ENCODE results near the gene ASB13. TPM values are rescaled to one million over a fixed set of nuclear protein-coding genes. Genes with fewer than 3 reads are reported as not detected.

Gene ASB13
- total and polyA plus RNA-seq, 2 experiments from 2014 or later = 11.6 to 20.2 TPM

DNA sequence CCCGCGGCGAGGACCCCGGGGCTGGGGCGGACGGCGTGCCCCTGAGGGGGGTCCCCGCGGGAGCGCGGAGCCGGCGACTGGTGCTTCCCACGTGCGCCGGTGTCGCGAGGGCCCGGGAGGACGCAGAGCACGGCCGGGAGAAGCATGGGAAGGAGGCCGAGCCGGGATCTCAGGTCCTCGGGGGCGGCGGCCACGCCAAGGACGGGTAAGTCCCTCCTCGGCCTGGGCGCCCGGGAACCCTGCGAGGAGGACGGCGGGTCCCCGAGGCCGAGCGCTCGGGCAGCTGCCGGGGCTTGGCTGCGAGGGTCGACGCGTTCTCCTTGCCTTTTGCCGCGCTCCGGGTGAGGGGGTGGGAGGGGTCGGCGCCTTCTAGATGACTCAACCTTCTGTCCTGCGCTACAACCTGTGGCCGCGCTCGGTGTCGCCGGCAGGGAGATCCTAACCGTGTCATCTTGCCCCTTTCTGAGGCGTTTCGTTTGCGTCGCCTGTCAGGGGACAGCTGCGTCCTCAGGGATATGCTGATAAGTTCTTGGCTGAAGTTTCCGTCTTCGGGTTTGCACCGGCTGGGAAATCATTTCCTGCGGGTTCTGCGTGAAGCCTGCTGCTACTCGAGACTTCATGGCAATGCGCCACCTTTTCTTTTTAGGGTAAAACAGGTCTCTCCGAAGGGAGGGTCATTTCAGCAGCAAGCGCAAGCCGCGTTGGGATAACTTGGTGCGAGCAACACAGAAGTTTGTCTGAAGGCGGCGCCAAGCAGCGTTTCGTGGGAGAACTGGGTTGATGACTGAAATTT is 18.8 kb upstream of the ASB13 start:
- peak; percentile 65 for ATAC-seq
- Histone ChIP-seq H3K79me2 (replicated peaks; ENCODE audit: insufficient read depth) (peaks cover 49% of the 10 kb centered on the region), H3K9me2 (ENCODE audit: insufficient read depth) (peaks cover 6% of the 10 kb centered on the region), H3K4me2 (peak overlapping the region; percentile 89), H3K36me3 (ENCODE audit: insufficient read depth) (no peaks in the 10 kb centered on the region), H3K27ac (ENCODE audit: low read depth) (no peak overlapping the region), H2AFZ (peak overlapping the region; percentile 61; the same call in 1 of the 2 replicates), H3K27me3 (ENCODE audit: insufficient read depth) (peaks cover 20% of the 10 kb centered on the region), H3K4me3 (peak overlapping the region; percentile 57), H3F3A (replicated peaks; ENCODE audit: low read depth) (0 out of 2 replicates have a peak, but pooled peaks cover 6% of the 10 kb centered on the region), H3K4me1 (ENCODE audit: insufficient read depth) (peaks cover 9% of the 10 kb centered on the region; the same call in 1 of the 2 replicates), H4K20me1 (replicated peaks; ENCODE audit: insufficient read depth) (peaks cover 34% of the 10 kb centered on the region)
- Mint-ChIP-seq H3K36me3 (ENCODE audit: low read depth) (peaks cover 5% of the 10 kb centered on the region; the same call in 1 of the 3 replicates), H3K4me1 (peaks cover 15% of the 10 kb centered on the region), H3K27me3 (ENCODE audit: insufficient read depth, low read depth, poor library complexity) (peaks cover 12% of the 10 kb centered on the region), H3K4me3 (peak overlapping the region; percentile 99), H3K9me3 (peaks cover 5% of the 10 kb centered on the region; the same call in 2 of the 3 replicates), H3K27ac (peak overlapping the region; percentile 96)
- TF ChIP-seq CREB1 (CRISPR knock-in tag; IDR thresholded peaks at IDR 0.05; ENCODE audit: low read depth) = 0 out of 2 replicates have a peak, but pooled peaks have one; percentile 19
- no peak for TF ChIP-seq NANOG (IDR thresholded peaks at IDR 0.05; ENCODE audit: borderline replicate concordance)
- no peak for TF ChIP-seq POLR2AphosphoS5 (IDR thresholded peaks at IDR 0.05; ENCODE audit: low read depth)
- TF ChIP-seq EZH2 (IDR thresholded peaks at IDR 0.05; ENCODE audit: low read depth, unreplicated experiment) = no peak
- no peak for TF ChIP-seq ZNF331 (CRISPR knock-in tag; IDR thresholded peaks at IDR 0.05; ENCODE audit: low read depth)
- no peak for TF ChIP-seq JUNB (IDR thresholded peaks at IDR 0.05; ENCODE audit: unreplicated experiment)
- TF ChIP-seq, protein P1, sequence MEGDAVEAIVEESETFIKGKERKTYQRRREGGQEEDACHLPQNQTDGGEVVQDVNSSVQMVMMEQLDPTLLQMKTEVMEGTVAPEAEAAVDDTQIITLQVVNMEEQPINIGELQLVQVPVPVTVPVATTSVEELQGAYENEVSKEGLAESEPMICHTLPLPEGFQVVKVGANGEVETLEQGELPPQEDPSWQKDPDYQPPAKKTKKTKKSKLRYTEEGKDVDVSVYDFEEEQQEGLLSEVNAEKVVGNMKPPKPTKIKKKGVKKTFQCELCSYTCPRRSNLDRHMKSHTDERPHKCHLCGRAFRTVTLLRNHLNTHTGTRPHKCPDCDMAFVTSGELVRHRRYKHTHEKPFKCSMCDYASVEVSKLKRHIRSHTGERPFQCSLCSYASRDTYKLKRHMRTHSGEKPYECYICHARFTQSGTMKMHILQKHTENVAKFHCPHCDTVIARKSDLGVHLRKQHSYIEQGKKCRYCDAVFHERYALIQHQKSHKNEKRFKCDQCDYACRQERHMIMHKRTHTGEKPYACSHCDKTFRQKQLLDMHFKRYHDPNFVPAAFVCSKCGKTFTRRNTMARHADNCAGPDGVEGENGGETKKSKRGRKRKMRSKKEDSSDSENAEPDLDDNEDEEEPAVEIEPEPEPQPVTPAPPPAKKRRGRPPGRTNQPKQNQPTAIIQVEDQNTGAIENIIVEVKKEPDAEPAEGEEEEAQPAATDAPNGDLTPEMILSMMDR (conservative IDR thresholded peaks at IDR 0.05; ENCODE audit: low read depth in 2 of 2) = peak; percentile 51 to 66
- TF ChIP-seq ZNF114 (CRISPR knock-in tag; IDR thresholded peaks at IDR 0.05) = no peak
- no peak for TF ChIP-seq EZH2phosphoT487 (IDR thresholded peaks at IDR 0.05; ENCODE audit: unreplicated experiment)
- TF ChIP-seq, protein P2, sequence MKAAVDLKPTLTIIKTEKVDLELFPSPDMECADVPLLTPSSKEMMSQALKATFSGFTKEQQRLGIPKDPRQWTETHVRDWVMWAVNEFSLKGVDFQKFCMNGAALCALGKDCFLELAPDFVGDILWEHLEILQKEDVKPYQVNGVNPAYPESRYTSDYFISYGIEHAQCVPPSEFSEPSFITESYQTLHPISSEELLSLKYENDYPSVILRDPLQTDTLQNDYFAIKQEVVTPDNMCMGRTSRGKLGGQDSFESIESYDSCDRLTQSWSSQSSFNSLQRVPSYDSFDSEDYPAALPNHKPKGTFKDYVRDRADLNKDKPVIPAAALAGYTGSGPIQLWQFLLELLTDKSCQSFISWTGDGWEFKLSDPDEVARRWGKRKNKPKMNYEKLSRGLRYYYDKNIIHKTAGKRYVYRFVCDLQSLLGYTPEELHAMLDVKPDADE (IDR thresholded peaks at IDR 0.05) = no peak
- no peak for TF ChIP-seq STAT1 (IDR thresholded peaks at IDR 0.05; ENCODE audit: unreplicated experiment)
- TF ChIP-seq, protein P3, sequence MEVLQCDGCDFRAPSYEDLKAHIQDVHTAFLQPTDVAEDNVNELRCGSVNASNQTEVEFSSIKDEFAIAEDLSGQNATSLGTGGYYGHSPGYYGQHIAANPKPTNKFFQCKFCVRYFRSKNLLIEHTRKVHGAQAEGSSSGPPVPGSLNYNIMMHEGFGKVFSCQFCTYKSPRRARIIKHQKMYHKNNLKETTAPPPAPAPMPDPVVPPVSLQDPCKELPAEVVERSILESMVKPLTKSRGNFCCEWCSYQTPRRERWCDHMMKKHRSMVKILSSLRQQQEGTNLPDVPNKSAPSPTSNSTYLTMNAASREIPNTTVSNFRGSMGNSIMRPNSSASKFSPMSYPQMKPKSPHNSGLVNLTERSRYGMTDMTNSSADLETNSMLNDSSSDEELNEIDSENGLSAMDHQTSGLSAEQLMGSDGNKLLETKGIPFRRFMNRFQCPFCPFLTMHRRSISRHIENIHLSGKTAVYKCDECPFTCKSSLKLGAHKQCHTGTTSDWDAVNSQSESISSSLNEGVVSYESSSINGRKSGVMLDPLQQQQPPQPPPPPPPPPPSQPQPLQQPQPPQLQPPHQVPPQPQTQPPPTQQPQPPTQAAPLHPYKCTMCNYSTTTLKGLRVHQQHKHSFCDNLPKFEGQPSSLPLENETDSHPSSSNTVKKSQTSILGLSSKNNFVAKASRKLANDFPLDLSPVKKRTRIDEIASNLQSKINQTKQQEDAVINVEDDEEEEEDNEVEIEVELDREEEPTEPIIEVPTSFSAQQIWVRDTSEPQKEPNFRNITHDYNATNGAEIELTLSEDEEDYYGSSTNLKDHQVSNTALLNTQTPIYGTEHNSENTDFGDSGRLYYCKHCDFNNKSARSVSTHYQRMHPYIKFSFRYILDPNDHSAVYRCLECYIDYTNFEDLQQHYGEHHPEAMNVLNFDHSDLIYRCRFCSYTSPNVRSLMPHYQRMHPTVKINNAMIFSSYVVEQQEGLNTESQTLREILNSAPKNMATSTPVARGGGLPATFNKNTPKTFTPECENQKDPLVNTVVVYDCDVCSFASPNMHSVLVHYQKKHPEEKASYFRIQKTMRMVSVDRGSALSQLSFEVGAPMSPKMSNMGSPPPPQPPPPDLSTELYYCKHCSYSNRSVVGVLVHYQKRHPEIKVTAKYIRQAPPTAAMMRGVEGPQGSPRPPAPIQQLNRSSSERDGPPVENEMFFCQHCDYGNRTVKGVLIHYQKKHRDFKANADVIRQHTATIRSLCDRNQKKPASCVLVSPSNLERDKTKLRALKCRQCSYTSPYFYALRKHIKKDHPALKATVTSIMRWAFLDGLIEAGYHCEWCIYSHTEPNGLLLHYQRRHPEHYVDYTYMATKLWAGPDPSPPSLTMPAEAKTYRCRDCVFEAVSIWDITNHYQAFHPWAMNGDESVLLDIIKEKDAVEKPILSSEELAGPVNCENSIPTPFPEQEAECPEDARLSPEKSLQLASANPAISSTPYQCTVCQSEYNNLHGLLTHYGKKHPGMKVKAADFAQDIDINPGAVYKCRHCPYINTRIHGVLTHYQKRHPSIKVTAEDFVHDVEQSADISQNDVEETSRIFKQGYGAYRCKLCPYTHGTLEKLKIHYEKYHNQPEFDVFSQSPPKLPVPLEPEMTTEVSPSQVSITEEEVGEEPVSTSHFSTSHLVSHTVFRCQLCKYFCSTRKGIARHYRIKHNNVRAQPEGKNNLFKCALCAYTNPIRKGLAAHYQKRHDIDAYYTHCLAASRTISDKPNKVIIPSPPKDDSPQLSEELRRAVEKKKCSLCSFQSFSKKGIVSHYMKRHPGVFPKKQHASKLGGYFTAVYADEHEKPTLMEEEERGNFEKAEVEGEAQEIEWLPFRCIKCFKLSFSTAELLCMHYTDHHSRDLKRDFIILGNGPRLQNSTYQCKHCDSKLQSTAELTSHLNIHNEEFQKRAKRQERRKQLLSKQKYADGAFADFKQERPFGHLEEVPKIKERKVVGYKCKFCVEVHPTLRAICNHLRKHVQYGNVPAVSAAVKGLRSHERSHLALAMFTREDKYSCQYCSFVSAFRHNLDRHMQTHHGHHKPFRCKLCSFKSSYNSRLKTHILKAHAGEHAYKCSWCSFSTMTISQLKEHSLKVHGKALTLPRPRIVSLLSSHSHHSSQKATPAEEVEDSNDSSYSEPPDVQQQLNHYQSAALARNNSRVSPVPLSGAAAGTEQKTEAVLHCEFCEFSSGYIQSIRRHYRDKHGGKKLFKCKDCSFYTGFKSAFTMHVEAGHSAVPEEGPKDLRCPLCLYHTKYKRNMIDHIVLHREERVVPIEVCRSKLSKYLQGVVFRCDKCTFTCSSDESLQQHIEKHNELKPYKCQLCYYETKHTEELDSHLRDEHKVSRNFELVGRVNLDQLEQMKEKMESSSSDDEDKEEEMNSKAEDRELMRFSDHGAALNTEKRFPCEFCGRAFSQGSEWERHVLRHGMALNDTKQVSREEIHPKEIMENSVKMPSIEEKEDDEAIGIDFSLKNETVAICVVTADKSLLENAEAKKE (CRISPR knock-in tag; IDR thresholded peaks at IDR 0.05) = no peak
- TF ChIP-seq, protein P4, sequence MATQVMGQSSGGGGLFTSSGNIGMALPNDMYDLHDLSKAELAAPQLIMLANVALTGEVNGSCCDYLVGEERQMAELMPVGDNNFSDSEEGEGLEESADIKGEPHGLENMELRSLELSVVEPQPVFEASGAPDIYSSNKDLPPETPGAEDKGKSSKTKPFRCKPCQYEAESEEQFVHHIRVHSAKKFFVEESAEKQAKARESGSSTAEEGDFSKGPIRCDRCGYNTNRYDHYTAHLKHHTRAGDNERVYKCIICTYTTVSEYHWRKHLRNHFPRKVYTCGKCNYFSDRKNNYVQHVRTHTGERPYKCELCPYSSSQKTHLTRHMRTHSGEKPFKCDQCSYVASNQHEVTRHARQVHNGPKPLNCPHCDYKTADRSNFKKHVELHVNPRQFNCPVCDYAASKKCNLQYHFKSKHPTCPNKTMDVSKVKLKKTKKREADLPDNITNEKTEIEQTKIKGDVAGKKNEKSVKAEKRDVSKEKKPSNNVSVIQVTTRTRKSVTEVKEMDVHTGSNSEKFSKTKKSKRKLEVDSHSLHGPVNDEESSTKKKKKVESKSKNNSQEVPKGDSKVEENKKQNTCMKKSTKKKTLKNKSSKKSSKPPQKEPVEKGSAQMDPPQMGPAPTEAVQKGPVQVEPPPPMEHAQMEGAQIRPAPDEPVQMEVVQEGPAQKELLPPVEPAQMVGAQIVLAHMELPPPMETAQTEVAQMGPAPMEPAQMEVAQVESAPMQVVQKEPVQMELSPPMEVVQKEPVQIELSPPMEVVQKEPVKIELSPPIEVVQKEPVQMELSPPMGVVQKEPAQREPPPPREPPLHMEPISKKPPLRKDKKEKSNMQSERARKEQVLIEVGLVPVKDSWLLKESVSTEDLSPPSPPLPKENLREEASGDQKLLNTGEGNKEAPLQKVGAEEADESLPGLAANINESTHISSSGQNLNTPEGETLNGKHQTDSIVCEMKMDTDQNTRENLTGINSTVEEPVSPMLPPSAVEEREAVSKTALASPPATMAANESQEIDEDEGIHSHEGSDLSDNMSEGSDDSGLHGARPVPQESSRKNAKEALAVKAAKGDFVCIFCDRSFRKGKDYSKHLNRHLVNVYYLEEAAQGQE (IDR thresholded peaks at IDR 0.05; ENCODE audit: unreplicated experiment) = no peak
- DNase-seq (ENCODE audit: low spot score) = peak; percentile 81

All from GM23338 (cell line).